Suprapubic skin (tissue), 4 donors: Measurements from ENCODE around the gene GALNT17. TPM values are rescaled to one million over a fixed set of nuclear protein-coding genes. Genes with fewer than 3 reads are reported as not detected.

ENCODE experiments used
- DNase-seq, 2 donors: peaks; one replicate each; pipeline ENCODE4 v3.0.0-alpha.2; 2019; ENCODE audit warnings: low spot score in 2 of 2
- H3K27ac ChIP-seq: fragments of 200-600 bp; sonication (generic); one replicate; pipeline ENCODE4 v1.5.1; 2019
- H3K27me3 ChIP-seq: fragments of 200-600 bp; sonication (generic); one replicate; pipeline ENCODE4 v1.5.1; 2019
- H3K36me3 ChIP-seq: fragments of 200-600 bp; sonication (generic); one replicate; pipeline ENCODE4 v1.5.1; 2019
- H3K4me1 ChIP-seq: fragments of 200-600 bp; sonication (generic); one replicate; pipeline ENCODE4 v1.5.1; 2019
- H3K4me3 ChIP-seq: fragments of 200-600 bp; sonication (generic); one replicate; pipeline ENCODE4 v1.5.1; 2019; ENCODE audit warnings: mild to moderate bottlenecking
- H3K9me3 ChIP-seq: fragments of 200-600 bp; sonication (generic); one replicate; pipeline ENCODE4 v1.5.1; 2019
- EP300 ChIP-seq: sonication (generic); formaldehyde crosslinking; IDR thresholded peaks from one replicate; pipeline ENCODE4 v1.6.1; 2017; ENCODE audit warnings: antibody characterized with exemption
- POLR2A ChIP-seq, 2 donors: fragments of 450-650 bp; IDR thresholded peaks; one replicate each; pipeline ENCODE4 v1.6.1; 2017; ENCODE audit warnings: antibody characterized with exemption in 2 of 2, mild to moderate bottlenecking in 2 of 2, moderate library complexity in 2 of 2
- POLR2AphosphoS5 ChIP-seq, 3 donors: sonication (generic); formaldehyde crosslinking; IDR thresholded peaks; one replicate each; pipeline ENCODE4 v1.6.1; 2017; ENCODE audit warnings: antibody characterized with exemption in 3 of 3
- WGBS: methylation state at CpG from one replicate; pipeline ENCODE4 v1.1.5; 2018; 5-methylcytosine and 5-hydroxymethylcytosine counted together
- total RNA-seq, 4 donors: library from RNA; depleted of rRNA; stranded (reverse); fragments of >200 nt; gene quantifications; one replicate each; pipeline ENCODE4 v1.1.0, GENCODE V29; 2016
- TF ChIP-seq, protein P1 (sequence below), 2 donors: fragments of 200-600 bp in 1 of 2; fragments of 450-650 bp in 1 of 2; sonication (generic) in 1 of 2; IDR thresholded peaks; one replicate each; pipeline ENCODE4 v1.5.1; 2016 to 2019; ENCODE audit warnings: antibody characterized with exemption in 2 of 2, mild to moderate bottlenecking in 1 of 2, moderate library complexity in 1 of 2

The GALNT17 gene
- total RNA-seq, 4 donors from 2014 or later: 2.0 to 4.7 (median 2.7) TPM

DNA sequence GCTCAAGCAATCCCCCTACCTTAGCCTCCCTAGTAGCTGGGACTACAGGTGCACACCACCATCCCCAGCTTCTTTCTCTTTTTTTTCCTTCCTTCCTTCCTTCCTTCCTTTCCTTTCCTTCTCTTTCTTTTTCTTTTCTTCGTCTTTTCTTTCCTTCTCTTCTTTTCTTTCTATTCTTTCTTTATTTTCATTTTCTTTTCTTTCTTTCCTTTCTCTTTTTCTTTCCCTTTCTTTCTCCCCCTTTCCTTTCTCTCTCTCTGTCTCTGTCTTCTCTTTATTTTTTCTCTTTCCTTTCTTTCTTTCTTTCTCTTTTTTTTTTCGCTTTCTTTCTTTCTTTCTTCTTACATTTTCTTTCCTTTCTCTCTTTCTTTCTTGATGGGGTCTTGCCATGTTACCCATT lies 621.3 kb downstream of the GALNT17 start:
- Histone ChIP-seq H3K9me3 (peaks cover 3% of the 10 kb centered on the region), H3K4me1 (peaks cover 6% of the 10 kb centered on the region), H3K27ac (no peak overlapping the region), H3K4me3 (no peak overlapping the region), H3K27me3 (peaks cover 36% of the 10 kb centered on the region), H3K36me3 (no peaks in the 10 kb centered on the region)
- TF ChIP-seq POLR2A (IDR thresholded peaks at IDR 0.05) (no peak), EP300 (no peak), POLR2AphosphoS5 (IDR thresholded peaks at IDR 0.05) (no peak)
- TF ChIP-seq, protein P1, sequence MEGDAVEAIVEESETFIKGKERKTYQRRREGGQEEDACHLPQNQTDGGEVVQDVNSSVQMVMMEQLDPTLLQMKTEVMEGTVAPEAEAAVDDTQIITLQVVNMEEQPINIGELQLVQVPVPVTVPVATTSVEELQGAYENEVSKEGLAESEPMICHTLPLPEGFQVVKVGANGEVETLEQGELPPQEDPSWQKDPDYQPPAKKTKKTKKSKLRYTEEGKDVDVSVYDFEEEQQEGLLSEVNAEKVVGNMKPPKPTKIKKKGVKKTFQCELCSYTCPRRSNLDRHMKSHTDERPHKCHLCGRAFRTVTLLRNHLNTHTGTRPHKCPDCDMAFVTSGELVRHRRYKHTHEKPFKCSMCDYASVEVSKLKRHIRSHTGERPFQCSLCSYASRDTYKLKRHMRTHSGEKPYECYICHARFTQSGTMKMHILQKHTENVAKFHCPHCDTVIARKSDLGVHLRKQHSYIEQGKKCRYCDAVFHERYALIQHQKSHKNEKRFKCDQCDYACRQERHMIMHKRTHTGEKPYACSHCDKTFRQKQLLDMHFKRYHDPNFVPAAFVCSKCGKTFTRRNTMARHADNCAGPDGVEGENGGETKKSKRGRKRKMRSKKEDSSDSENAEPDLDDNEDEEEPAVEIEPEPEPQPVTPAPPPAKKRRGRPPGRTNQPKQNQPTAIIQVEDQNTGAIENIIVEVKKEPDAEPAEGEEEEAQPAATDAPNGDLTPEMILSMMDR (IDR thresholded peaks at IDR 0.05): no peak
- WGBS: 97% methylated on average over 2 of the region's 2 CpGs
- DNase-seq: no peak

DNA sequence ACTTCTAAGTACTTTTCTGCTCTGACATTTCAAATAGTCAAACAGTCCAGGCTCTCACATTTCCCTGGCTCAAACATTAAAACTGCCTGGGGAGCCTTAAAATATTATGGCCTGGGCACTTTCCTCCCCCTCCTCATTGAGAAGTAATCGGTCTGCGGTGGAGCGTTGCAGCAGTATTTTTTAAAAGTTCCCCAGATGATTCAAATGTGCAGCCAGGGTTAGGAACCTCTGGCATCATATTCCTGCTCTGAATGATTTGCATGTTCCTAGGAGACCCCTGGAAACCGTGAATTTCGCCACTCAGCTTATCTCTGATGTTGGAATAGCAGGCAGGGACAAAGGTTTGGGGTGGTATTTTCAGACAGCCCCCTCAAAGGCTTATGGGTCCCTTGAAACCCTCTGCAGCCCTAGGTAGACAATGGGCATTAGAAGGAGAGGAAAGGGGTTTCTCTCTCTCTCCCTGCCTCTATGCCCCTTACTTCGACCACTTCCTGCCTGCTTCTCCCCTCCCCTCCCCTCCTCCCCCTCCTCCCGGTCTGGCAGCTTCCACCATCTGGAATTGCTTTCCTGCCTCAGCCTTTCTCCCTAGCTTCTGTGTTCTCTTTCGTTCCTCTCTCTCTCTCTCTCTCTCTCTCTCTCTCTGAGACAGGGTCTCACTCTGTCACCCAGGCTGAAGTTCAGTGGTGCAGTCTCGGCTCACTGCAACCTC lies 622.2 kb downstream of the GALNT17 start:
- H3K27me3 ChIP-seq: peaks cover 36% of the 10 kb centered on the region
- DNase-seq: no peak
- H3K9me3 ChIP-seq: peaks cover 3% of the 10 kb centered on the region
- 43% methylated on average over 9 of the region's 9 CpGs for WGBS
- H3K36me3 ChIP-seq: no peaks in the 10 kb centered on the region
- no peak overlapping the region for H3K27ac ChIP-seq
- peaks cover 6% of the 10 kb centered on the region for H3K4me1 ChIP-seq
- no peak overlapping the region for H3K4me3 ChIP-seq
- TF ChIP-seq POLR2A (IDR thresholded peaks at IDR 0.05): no peak
- no peak for TF ChIP-seq EP300
- TF ChIP-seq, protein P1 (IDR thresholded peaks at IDR 0.05): no peak
- no peak for TF ChIP-seq POLR2AphosphoS5 (IDR thresholded peaks at IDR 0.05)

DNA sequence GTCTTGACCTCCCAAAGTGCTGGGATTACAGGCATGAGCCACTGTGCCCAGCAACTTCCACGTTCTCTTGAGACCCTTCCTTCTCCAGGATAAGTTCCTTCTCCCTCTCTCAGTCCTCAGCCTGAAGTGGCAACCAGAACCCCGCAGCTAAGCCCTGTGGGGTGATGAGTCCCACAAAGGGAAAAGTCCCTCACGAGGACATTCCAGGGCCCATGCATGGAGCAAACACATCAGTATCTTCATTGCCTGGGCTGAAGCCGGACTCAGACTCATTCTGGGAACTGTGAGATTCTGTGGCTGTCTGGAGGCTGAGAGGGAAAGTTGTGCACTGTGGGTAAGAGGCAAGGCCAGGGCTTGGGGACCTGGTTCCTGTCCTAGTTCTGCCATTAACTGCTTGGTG lies 622.9 kb downstream of the GALNT17 start:
- Histone ChIP-seq H3K27me3 (peaks cover 36% of the 10 kb centered on the region), H3K36me3 (no peaks in the 10 kb centered on the region), H3K27ac (no peak overlapping the region), H3K4me3 (no peak overlapping the region), H3K9me3 (peaks cover 3% of the 10 kb centered on the region), H3K4me1 (peaks cover 6% of the 10 kb centered on the region)
- no peak for DNase-seq
- 90% methylated on average over 4 of the region's 4 CpGs for WGBS
- no peak for TF ChIP-seq POLR2A (IDR thresholded peaks at IDR 0.05)
- TF ChIP-seq POLR2AphosphoS5 (IDR thresholded peaks at IDR 0.05): no peak
- TF ChIP-seq, protein P1 (IDR thresholded peaks at IDR 0.05): no peak
- no peak for TF ChIP-seq EP300

DNA sequence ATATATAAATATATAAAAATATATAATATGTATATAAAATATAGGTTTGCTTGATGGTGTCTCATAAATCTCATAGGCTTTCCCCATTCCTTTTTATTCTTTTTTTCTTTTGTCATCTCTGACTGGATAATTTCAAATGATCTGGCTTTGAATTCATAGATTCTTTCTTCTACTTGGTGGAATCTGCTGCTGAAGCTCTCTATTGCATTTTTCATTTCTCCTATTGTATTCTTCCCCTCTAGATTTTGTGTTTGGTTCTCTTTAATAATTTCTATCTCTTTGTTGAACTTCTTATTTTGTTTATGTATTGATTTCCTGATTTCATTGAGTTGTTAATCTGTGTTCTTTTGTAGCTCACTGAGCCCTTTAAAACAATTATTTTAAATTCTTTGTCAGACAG lies 629.4 kb downstream of the GALNT17 start:
- no peak for DNase-seq
- H3K4me1 ChIP-seq: no peaks in the 10 kb centered on the region
- H3K27me3 ChIP-seq: no peaks in the 10 kb centered on the region
- H3K36me3 ChIP-seq: no peaks in the 10 kb centered on the region
- no peak overlapping the region for H3K27ac ChIP-seq
- H3K4me3 ChIP-seq: no peak overlapping the region
- TF ChIP-seq POLR2A (IDR thresholded peaks at IDR 0.05) (no peak), EP300 (no peak), POLR2AphosphoS5 (IDR thresholded peaks at IDR 0.05) (no peak)
- TF ChIP-seq, protein P1 (IDR thresholded peaks at IDR 0.05): no peak
- peaks cover 7% of the 10 kb centered on the region for H3K9me3 ChIP-seq
